NCI-H1092 (cell line): ENCODE measurements around the gene PRKCZ.
A peak's percentile ranks its signal among the peaks of the same experiment; 100 is the strongest.

ENCODE experiments used
- DNase-seq: peaks from one replicate; lab custom pipeline; 2025; lab: John Stamatoyannopoulos, UW

Gene PRKCZ

GRCh38 chr1:2210084-2210653 lies 160.0 kb downstream of the PRKCZ start:
- DNase-seq: no peak

DNA sequence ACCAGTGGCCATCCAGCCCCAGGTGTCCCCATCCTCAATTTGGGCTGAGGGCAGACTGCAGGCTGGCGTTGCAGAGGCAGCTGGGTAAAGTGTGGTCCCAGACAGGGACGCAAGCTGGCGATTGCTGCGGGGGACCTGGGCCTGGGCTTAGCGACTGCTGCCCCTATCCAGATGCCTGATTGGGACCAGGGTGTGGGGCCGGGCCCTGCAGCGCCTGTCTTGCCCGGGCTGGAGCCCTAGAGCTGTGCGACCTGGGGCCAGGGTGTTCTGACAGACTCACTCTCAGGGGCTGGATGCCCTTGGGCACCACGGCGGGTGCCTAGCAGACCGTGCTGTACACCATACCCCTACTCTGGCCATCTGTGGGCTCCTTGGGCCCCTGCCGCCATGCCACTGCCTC lies 160.6 kb downstream of the PRKCZ start:
- no peak for DNase-seq

DNA sequence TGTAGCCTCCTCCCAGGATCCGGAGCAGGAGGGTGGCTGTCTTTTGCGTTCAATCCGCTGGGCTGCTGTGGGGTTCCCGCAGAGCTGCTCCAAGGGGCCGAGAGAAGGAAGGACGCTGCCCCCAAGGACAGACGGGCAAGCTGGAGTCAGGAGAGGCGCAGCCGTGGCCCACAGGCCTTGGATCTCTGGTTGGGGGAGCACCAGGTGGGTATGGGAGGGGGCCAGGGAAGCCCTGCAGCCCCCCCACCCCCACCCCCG lies 162.0 kb downstream of the PRKCZ start:
- DNase-seq: no peak

GRCh38 chr1:2212532-2213491 lies 162.6 kb downstream of the PRKCZ start:
- DNase-seq: no peak

- no peak for DNase-seq
Observed at GRCh38 chr1:2213576-2214505, 163.6 kb downstream of the PRKCZ start.

GRCh38 chr1:2214541-2215241 lies 164.5 kb downstream of the PRKCZ start:
- DNase-seq: no peak

GRCh38 chr1:2215329-2215728 lies 165.1 kb downstream of the PRKCZ start:
- DNase-seq: no peak

GRCh38 chr1:2215909-2216766 lies 165.9 kb downstream of the PRKCZ start:
- DNase-seq: no peak

DNA sequence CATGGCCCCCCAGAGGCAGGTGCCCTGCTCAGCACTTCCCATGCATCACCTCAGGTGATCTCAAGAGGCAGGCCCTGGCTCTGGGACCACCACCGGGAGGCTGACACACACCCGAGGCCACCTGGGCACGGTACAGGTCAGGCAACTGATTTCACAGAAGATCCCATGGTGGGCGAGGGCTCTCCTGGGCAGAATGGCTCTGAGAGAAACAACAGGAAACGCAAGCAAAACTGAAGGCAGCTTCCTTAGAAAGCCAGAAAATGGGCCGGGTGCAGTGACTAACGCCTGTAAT lies 166.5 kb downstream of the PRKCZ start:
- no peak for DNase-seq

DNA sequence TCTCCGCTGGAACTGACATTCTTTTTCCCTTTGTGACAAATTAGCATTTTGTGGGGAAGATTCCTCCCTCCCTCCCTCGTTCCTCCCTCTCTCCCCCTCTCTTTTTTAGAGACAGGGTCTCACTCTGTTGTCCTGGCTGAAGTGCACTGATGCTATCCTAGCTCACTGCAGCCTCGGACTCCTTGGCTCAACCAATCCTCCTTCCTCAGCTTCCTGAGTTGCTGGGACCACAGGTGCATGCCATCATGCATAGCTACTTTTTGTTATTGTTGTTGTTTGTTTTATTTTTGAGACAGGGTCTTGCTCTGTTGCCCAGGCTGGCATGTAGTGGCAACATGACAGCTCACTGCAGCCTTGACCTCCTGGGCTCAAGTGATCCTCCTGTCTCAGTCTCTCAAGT lies 171.1 kb downstream of the PRKCZ start:
- DNase-seq: no peak

GRCh38 chr1:2224170-2224584 lies 174.0 kb downstream of the PRKCZ start:
- DNase-seq: no peak

DNA sequence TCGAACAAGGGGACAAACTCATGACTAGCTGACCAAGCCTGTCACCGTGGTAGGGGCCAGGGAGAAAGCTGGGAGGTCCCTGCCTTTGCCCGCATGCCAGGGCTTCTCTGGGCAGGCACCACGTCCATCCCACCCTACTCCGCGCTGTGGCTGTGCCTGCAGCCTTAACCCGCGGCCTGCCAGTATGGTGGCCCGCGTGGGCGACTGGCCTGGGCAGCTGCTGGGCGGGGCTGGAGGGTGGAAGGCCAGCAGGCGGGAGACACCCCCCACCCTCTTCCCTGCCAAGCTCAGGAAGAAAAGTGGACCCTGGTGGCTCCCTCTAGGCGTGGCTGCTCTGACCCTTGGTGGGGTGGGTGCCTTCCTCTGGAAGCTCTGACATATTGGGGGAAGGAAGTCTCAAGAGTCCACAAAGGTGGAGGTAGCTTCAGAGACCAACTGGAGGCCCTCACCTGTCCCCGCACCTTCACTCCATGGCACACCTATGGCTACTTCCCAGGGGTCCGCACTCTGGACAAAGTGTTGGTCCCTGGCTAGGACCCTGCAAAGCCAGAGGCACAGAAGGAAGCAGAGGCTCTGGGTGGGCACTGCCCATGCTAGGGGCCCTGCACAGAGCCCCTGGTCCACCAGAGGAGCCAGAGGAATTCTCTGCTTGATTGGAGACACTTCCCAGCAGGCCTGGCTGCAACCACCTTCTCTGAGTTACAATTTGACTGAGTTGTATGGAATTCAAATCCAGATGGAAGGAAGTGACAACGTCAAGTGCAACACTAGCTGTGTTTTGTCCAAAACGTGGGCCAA lies 174.6 kb downstream of the PRKCZ start:
- no peak for DNase-seq

DNA sequence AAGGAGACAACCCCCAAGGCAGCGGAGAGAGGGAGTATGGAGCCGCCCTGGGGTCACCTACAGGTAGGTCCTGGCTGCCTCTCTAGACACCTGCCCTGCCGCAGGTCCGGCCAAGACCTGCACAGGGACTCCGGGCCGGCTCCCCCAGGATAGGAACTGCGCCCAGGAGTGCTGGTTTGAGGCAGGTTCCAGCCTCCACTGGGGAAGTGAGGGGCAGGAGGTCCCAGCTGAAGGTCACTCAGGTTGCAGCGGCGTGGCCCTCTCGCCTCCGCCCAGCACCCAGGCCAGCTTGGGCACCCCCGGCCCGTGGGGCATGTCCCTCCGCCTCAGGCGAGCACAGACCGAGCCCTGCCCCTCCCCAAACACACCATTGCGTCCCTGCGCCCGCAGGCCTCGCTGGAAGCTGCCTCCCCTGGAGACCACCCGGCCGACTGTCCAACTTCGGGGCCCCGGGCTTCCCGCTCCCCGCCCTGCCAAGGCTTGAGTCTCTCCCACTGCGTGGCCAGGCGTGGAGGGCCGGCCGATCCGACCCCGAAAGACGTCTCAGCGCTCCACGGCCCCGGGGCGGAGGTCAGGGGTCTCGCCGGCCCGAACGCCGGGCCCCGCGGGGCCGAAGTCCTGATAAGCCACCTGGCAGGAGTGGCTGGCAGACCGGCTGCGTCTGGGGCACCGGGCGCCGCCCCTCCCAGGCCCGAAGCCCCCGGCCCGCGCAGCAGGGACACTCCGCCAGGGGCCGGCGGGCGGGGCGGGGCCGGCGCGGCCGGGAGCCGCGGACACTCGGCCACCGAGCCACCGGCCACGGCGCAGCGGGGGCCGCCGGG lies 176.5 kb downstream of the PRKCZ start:
- DNase-seq: no peak

DNA sequence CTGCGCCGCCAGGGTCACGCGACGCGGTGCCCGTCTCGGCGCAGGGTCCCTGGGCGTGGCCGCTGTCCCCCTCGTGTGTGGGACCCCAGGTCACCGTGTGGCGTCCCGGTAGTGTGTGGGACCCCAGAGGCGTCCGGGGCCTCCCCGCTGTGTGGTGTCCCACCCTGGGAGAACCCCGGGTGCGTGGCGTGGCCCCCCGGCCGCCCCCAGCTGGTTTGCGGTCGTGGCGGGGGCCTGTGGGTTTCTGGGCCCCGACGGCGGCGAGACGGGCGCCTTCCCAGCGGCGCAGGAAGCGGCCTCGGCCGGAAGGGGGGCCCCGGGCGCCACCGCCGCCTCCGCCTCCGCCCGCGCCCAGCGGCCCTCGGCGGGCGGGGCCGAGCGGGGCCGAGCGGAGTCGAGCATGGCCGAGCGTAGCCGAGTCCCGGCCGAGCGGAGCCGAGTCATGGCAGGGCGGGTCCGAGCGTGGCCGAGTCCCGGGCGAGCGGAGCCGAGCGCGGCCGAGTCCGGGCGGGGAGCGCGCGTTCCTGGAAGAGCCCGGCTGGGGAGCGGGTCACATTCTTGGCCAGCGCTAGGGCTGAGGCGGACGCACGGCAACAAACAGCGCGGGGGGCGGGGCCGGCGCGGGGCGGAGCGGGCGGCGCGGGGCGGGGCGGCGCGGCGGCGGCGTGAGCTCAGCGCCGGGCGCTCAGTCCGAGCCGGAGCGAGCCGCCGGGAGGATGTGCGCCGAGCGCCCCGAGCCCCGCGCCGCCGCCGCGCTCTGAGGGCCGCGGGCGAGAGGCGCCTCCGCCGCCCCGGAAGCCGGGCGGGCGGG lies 177.3 kb downstream of the PRKCZ start:
- peak; percentile 88 for DNase-seq

- DNase-seq: no peak
Observed at GRCh38 chr1:2228157-2228594, 178.0 kb downstream of the PRKCZ start, which contains the start of gene SKI. TSS of gene SKI (plus strand) at chr1:2228319. CDS start at chr1:2228767, 448 bp downstream.

DNA sequence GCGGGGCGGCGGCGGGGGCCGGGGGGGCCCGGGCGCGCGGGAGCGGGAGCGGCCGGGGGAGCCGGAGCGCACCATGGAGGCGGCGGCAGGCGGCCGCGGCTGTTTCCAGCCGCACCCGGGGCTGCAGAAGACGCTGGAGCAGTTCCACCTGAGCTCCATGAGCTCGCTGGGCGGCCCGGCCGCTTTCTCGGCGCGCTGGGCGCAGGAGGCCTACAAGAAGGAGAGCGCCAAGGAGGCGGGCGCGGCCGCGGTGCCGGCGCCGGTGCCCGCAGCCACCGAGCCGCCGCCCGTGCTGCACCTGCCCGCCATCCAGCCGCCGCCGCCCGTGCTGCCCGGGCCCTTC lies 178.5 kb downstream of the PRKCZ start:
- DNase-seq: no peak

- peak; percentile 27 for DNase-seq
Observed at GRCh38 chr1:2229037-2229864, 179.0 kb downstream of the PRKCZ start.
